IMR-90 (cell line): ENCODE data around the gene MCF2L.

Experiments used
- BHLHE40 ChIP-seq: fragments of 150-350 bp; IDR thresholded peaks from 2 replicates; pipeline ENCODE4 v1.6.1; 2016; ENCODE audit warnings: mild to moderate bottlenecking, low read depth, low read length
- CTCF ChIP-seq: conservative IDR thresholded peaks from 2 replicates; pipeline ENCODE4 v1.5.1; 2012; ENCODE audit warnings: mild to moderate bottlenecking, low read depth, low read length, improper control_type of control experiment
- MAZ ChIP-seq: IDR thresholded peaks from 2 replicates; pipeline ENCODE4 v1.6.1; 2012; ENCODE audit warnings: low read depth, mild to moderate bottlenecking, low read length, improper control_type of control experiment, moderate library complexity, borderline replicate concordance
- POLR2A ChIP-seq: IDR thresholded peaks from 2 replicates; pipeline ENCODE4 v1.6.1; 2012; ENCODE audit warnings: mild to moderate bottlenecking, low read depth, low read length
- RFX5 ChIP-seq: IDR thresholded peaks from 2 replicates; pipeline ENCODE4 v1.8.0; 2012; ENCODE audit warnings: low read depth, mild to moderate bottlenecking, low read length, moderate library complexity
- SMC3 ChIP-seq: fragments of 150-350 bp; IDR thresholded peaks from 2 replicates; pipeline ENCODE4 v1.6.1; 2016; ENCODE audit warnings: low read depth, mild to moderate bottlenecking, antibody characterized with exemption, low read length, moderate library complexity

GRCh38 chr13:112932971-112933370, 36.0 kb upstream of the MCF2L start:
- TF ChIP-seq POLR2A: no peak
- TF ChIP-seq CTCF: no peak
- TF ChIP-seq MAZ: no peak
- no peak for TF ChIP-seq BHLHE40
- no peak for TF ChIP-seq RFX5
- TF ChIP-seq SMC3: no peak
